GM19468 (cell line): ENCODE data around the gene GGTA1.
"Not testable (repeated sequence)": the region's sequence is repeated elsewhere in the genome, so short reads cannot be mapped to it uniquely, and the experiment has no call there.

Experiments
- ATAC-seq: cut with Tn5 transposase; IDR thresholded peaks from one replicate; pipeline ENCODE4 v1.9.1; 2021; ENCODE audit warnings: mild to moderate bottlenecking, moderate library complexity, moderate number of reproducible peaks; ENCODE audit not compliant: unreplicated experiment; ENCODE audit errors: extremely low read depth

Gene GGTA1

GRCh38 chr9:121499427-121500164, at the start of gene GGTA1:
GGTA1 (minus strand) TSS chr9:121499844; CDS start chr9:121467922, 31,922 bp downstream.
- ATAC-seq, result no peak

GRCh38 chr9:121548666-121549065, 49.0 kb upstream of the GGTA1 start:
- ATAC-seq, result no peak

GRCh38 chr9:121545875-121546423, 46.3 kb upstream of the GGTA1 start:
- ATAC-seq, result no peak

- ATAC-seq, result no peak
Observed at GRCh38 chr9:121545150-121545874, 45.7 kb upstream of the GGTA1 start.

- ATAC-seq, result no peak
Observed at GRCh38 chr9:121542025-121542424, 42.4 kb upstream of the GGTA1 start.

GRCh38 chr9:121541256-121541655, 41.6 kb upstream of the GGTA1 start:
- ATAC-seq, result no peak

GRCh38 chr9:121538221-121538620, 38.6 kb upstream of the GGTA1 start:
- ATAC-seq, result no peak

GRCh38 chr9:121537283-121537682, 37.6 kb upstream of the GGTA1 start:
- no peak for ATAC-seq

GRCh38 chr9:121532881-121533280, 33.2 kb upstream of the GGTA1 start:
- ATAC-seq, result no peak

- ATAC-seq, result no peak
Observed at GRCh38 chr9:121529237-121529987, 29.8 kb upstream of the GGTA1 start.

GRCh38 chr9:121528642-121529041, 29.0 kb upstream of the GGTA1 start:
- ATAC-seq, result no peak

GRCh38 chr9:121527371-121527770, 27.7 kb upstream of the GGTA1 start:
- no peak for ATAC-seq

- not testable (repeated sequence) for ATAC-seq
Observed at GRCh38 chr9:121519688-121520087, 20.0 kb upstream of the GGTA1 start.

- no peak for ATAC-seq
Observed at GRCh38 chr9:121518634-121519033, 19.0 kb upstream of the GGTA1 start.

- ATAC-seq, result not testable (repeated sequence)
Observed at GRCh38 chr9:121513166-121513565, 13.5 kb upstream of the GGTA1 start.

- no peak for ATAC-seq
Observed at GRCh38 chr9:121510766-121511550, 11.3 kb upstream of the GGTA1 start.

GRCh38 chr9:121509180-121509579, 9.5 kb upstream of the GGTA1 start:
- no peak for ATAC-seq

- no peak for ATAC-seq
Observed at GRCh38 chr9:121508415-121508814, 8.8 kb upstream of the GGTA1 start.

- no peak for ATAC-seq
Observed at GRCh38 chr9:121505903-121506735, 6.5 kb upstream of the GGTA1 start.
